AG04449 (cell line): ENCODE results near the gene MYO7B.

Experiments
- CTCF ChIA-PET: fragments of 350-600 bp; formaldehyde crosslinking; extraction: SDS; loops from one replicate; lab custom pipeline; 2021; ENCODE audit warnings: antibody characterized with exemption; lab: Yijun Ruan, JAX
- POLR2A ChIA-PET: fragments of 400-600, 350-600 bp; formaldehyde crosslinking; extraction: SDS; loops from one replicate; lab custom pipeline; 2020; ENCODE audit warnings: antibody characterized with exemption, inconsistent platforms; lab: Yijun Ruan, JAX
- DNase-seq: peaks from one replicate; pipeline ENCODE4 v3.0.0-alpha.2; 2010; ENCODE audit warnings: low read depth, low spot score
- H3K4me3 ChIP-seq: 2 replicates; pipeline ENCODE4 v1.5.1; 2011; ENCODE audit warnings: low read depth, mild to moderate bottlenecking, control low read depth, low read length
- CTCF ChIP-seq: IDR thresholded peaks from one replicate; pipeline ENCODE4 v1.5.1; 2011; ENCODE audit warnings: mild to moderate bottlenecking, moderate library complexity, low read length, control low read depth, inconsistent platforms; ENCODE audit not compliant: insufficient read depth; ENCODE audit errors: missing control alignments

MYO7B gene

GRCh38 chr2:127681976-127682857, 146.7 kb downstream of the MYO7B start:
- no peak overlapping the region for H3K4me3 ChIP-seq
- no peak for TF ChIP-seq CTCF
- POLR2A ChIA-PET = no interaction called here
- DNase-seq = no peak
- CTCF ChIA-PET = interaction anchor here (1.0 to 3.8 kb wide), 5 partner anchors 13 to 91 kb away, joined by 3 to 13 read pairs (median 3); no protein-coding TSS in a partner anchor

GRCh38 chr2:127683056-127683455, 147.6 kb downstream of the MYO7B start:
- ChIA-PET CTCF (interaction anchor here (1.0 to 3.8 kb wide), 4 partner anchors 12 to 92 kb away, joined by 3 to 13 read pairs (median 4); no protein-coding TSS in a partner anchor), POLR2A (no interaction called here)
- no peak for TF ChIP-seq CTCF
- H3K4me3 ChIP-seq = no peak overlapping the region
- DNase-seq = no peak

- POLR2A ChIA-PET = no interaction called here
- no peak for TF ChIP-seq CTCF
- DNase-seq = no peak
- CTCF ChIA-PET = no interaction called here
- H3K4me3 ChIP-seq = no peak overlapping the region
Observed at GRCh38 chr2:127683757-127684156, 148.3 kb downstream of the MYO7B start.

GRCh38 chr2:127685410-127686080, 150.1 kb downstream of the MYO7B start:
- CTCF ChIA-PET = interaction anchor here (1.0 to 2.3 kb wide), 2 partner anchors 11 to 95 kb away, joined by 4 to 8 read pairs; no protein-coding TSS in a partner anchor

More at GRCh38 chr2:127685410-127686080, 150.1 kb downstream of the MYO7B start:
- no peak overlapping the region for H3K4me3 ChIP-seq
- POLR2A ChIA-PET = no interaction called here
- TF ChIP-seq CTCF = no peak
- DNase-seq = no peak
